PC-9 (cell line): ENCODE measurements around the gene GOLGA8A.

ENCODE experiments used
- EZH2 ChIP-seq: fragments of 200-600 bp; sonication (generic); IDR thresholded peaks from 2 replicates; pipeline ENCODE4 v1.8.0; 2017; ENCODE audit warnings: antibody characterized with exemption, low read depth
- TF ChIP-seq, protein P1 (sequence below): fragments of 200-600 bp; sonication (generic); conservative IDR thresholded peaks from 2 replicates; pipeline ENCODE4 v1.6.1; 2017; ENCODE audit warnings: mixed run types, antibody characterized with exemption, mild to moderate bottlenecking, moderate library complexity

DNA sequence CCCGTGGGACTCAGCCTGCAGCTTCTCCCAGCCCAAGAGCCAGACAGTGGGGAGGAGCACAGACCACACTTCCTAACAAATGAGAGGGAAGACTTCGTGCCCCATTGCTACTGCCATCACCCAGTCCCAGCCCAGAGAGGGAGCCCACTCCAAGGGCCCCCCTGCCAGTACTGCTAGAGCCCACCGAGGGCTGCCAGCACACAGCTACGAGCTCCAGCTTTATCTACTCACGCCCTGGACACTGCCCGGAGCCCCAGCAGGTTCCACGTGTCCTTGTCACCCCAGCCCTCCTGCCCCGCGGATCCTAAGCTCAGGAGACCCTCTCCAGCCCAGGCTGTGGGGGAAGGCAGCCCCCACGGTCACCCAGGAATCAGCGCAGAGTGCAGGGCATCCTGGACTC lies 1.9 kb downstream of the GOLGA8A start:
- TF ChIP-seq, protein P1, sequence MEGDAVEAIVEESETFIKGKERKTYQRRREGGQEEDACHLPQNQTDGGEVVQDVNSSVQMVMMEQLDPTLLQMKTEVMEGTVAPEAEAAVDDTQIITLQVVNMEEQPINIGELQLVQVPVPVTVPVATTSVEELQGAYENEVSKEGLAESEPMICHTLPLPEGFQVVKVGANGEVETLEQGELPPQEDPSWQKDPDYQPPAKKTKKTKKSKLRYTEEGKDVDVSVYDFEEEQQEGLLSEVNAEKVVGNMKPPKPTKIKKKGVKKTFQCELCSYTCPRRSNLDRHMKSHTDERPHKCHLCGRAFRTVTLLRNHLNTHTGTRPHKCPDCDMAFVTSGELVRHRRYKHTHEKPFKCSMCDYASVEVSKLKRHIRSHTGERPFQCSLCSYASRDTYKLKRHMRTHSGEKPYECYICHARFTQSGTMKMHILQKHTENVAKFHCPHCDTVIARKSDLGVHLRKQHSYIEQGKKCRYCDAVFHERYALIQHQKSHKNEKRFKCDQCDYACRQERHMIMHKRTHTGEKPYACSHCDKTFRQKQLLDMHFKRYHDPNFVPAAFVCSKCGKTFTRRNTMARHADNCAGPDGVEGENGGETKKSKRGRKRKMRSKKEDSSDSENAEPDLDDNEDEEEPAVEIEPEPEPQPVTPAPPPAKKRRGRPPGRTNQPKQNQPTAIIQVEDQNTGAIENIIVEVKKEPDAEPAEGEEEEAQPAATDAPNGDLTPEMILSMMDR, result no peak
- TF ChIP-seq EZH2, result no peak
